IMR-90 (cell line): Measurements from ENCODE around the gene RHBDF1. TPM values are rescaled to one million over a fixed set of nuclear protein-coding genes. Genes with fewer than 3 reads are reported as not detected.

Experiments used
- ATAC-seq: fragments of 200-7000 bp; cut with Tn5 transposase; 2 replicates; pipeline ENCODE4 v1.9.1; 2020; ENCODE audit warnings: low read depth, mild to moderate bottlenecking, moderate library complexity
- BruUV-seq: library from RNA; stranded (reverse); fragments of 400-500 nt; replicated peaks from 2 replicates; lab custom pipeline; 2021; lab: Mats Ljungman, UMichigan
- CTCF ChIA-PET: fragments of 300-600 bp; formaldehyde crosslinking; extraction: SDS; loops from one replicate; lab custom pipeline; 2021; ENCODE audit warnings: antibody characterized with exemption; lab: Yijun Ruan, JAX
- POLR2A ChIA-PET: fragments of 300-600 bp; sonication (Branson Sonifier 250); formaldehyde crosslinking; loops from one replicate; lab custom pipeline; 2022; ENCODE audit warnings: antibody characterized with exemption; ENCODE audit not compliant: unreplicated experiment; lab: Charles Lee
- DNase-seq: peaks from one replicate; pipeline ENCODE4 v3.0.0; 2013
- H2AFZ ChIP-seq: replicated peaks from 2 replicates; pipeline ENCODE3; 2013; ENCODE audit warnings: low read length, mild to moderate bottlenecking; ENCODE audit not compliant: poor library complexity
- H2AK5ac ChIP-seq: 2 replicates; pipeline ENCODE4 v1.6.1; 2013; ENCODE audit warnings: low read depth, low read length, inconsistent platforms
- H2AK9ac ChIP-seq: replicated peaks from 2 replicates; pipeline ENCODE3; 2013; ENCODE audit warnings: mild to moderate bottlenecking, low read depth, low read length, moderate library complexity; ENCODE audit not compliant: poor library complexity
- H2BK120ac ChIP-seq: 2 replicates; pipeline ENCODE4 v1.6.1; 2013; ENCODE audit warnings: low read depth, low read length, inconsistent platforms
- H2BK15ac ChIP-seq: 3 replicates; pipeline ENCODE4 v1.6.1; 2013; ENCODE audit warnings: low read depth, low read length, inconsistent platforms
- H2BK20ac ChIP-seq: 2 replicates; pipeline ENCODE4 v1.6.1; 2013; ENCODE audit warnings: low read depth, mild to moderate bottlenecking, inconsistent platforms, low read length, moderate library complexity
- H2BK5ac ChIP-seq: 2 replicates; pipeline ENCODE4 v1.6.1; 2013; ENCODE audit warnings: mild to moderate bottlenecking, low read depth, low read length, inconsistent platforms; ENCODE audit not compliant: poor library complexity, severe bottlenecking
- H3K14ac ChIP-seq: replicated peaks from 2 replicates; pipeline ENCODE4 v1.6.1; 2013; ENCODE audit warnings: low read depth, low read length, inconsistent platforms
- H3K18ac ChIP-seq: 2 replicates; pipeline ENCODE4 v1.6.1; 2013; ENCODE audit warnings: low read depth, low read length, control low read depth
- H3K23ac ChIP-seq: 2 replicates; pipeline ENCODE4 v1.6.1; 2013; ENCODE audit warnings: low read depth, low read length, inconsistent platforms
- H3K27ac ChIP-seq: 2 replicates; pipeline ENCODE4 v1.5.1; 2013; ENCODE audit warnings: mild to moderate bottlenecking, control low read depth, low read length; ENCODE audit not compliant: insufficient read depth
- H3K27me3 ChIP-seq: 2 replicates; pipeline ENCODE4 v1.6.1; 2013; ENCODE audit warnings: low read length; ENCODE audit not compliant: control insufficient read depth, insufficient read depth
- H3K36me3 ChIP-seq: 2 replicates; pipeline ENCODE4 v1.6.1; 2013; ENCODE audit warnings: low read length, mixed read lengths; ENCODE audit not compliant: control insufficient read depth, insufficient read depth
- H3K4ac ChIP-seq: 2 replicates; pipeline ENCODE4 v1.6.1; 2013; ENCODE audit warnings: low read depth, low read length, inconsistent platforms
- H3K4me1 ChIP-seq: 2 replicates; pipeline ENCODE4 v1.6.1; 2013; ENCODE audit warnings: low read length, mixed read lengths; ENCODE audit not compliant: control insufficient read depth, insufficient read depth
- H3K4me2 ChIP-seq: 2 replicates; pipeline ENCODE4 v1.6.1; 2013; ENCODE audit warnings: low read depth, mild to moderate bottlenecking, control low read depth, low read length, moderate library complexity
- H3K4me3 ChIP-seq: 2 replicates; pipeline ENCODE4 v1.5.1; 2013; ENCODE audit warnings: low read depth, mild to moderate bottlenecking, control low read depth, low read length, moderate library complexity; ENCODE audit not compliant: insufficient read depth
- H3K56ac ChIP-seq: 2 replicates; pipeline ENCODE4 v1.6.1; 2013; ENCODE audit warnings: low read length, inconsistent platforms; ENCODE audit not compliant: insufficient read depth; ENCODE audit errors: extremely low read depth
- H3K79me1 ChIP-seq, 2 experiments: 2 replicates each; pipeline ENCODE4 v1.6.1; 2013; ENCODE audit warnings: low read length in 2 of 2, inconsistent platforms in 1 of 2, low read depth in 1 of 2
- H3K9ac ChIP-seq: 2 replicates; pipeline ENCODE4 v1.6.1; 2013; ENCODE audit warnings: low read depth, low read length, control low read depth
- H3K9me1 ChIP-seq: 2 replicates; pipeline ENCODE4 v1.6.1; 2013; ENCODE audit warnings: low read length, inconsistent platforms; ENCODE audit not compliant: insufficient read depth
- H3K9me3 ChIP-seq: 2 replicates; pipeline ENCODE4 v1.6.1; 2013; ENCODE audit warnings: low read length; ENCODE audit not compliant: control insufficient read depth, insufficient read depth
- H4K20me1 ChIP-seq: 2 replicates; pipeline ENCODE4 v1.6.1; 2013; ENCODE audit warnings: low read length, inconsistent platforms; ENCODE audit not compliant: insufficient read depth
- H4K5ac ChIP-seq: 2 replicates; pipeline ENCODE4 v1.6.1; 2013; ENCODE audit warnings: mild to moderate bottlenecking, low read depth, low read length, control low read depth
- H4K8ac ChIP-seq, 2 experiments: 2 replicates each; pipeline ENCODE4 v1.6.1; 2013; ENCODE audit warnings: low read depth in 2 of 2, low read length in 2 of 2, control low read depth in 1 of 2, inconsistent platforms in 1 of 2
- H4K91ac ChIP-seq: 2 replicates; pipeline ENCODE4 v1.6.1; 2013; ENCODE audit warnings: low read depth, low read length, inconsistent platforms; ENCODE audit not compliant: insufficient read depth
- BHLHE40 ChIP-seq: fragments of 150-350 bp; IDR thresholded peaks from 2 replicates; pipeline ENCODE4 v1.6.1; 2016; ENCODE audit warnings: mild to moderate bottlenecking, low read depth, low read length
- CEBPB ChIP-seq: IDR thresholded peaks from 2 replicates; pipeline ENCODE4 v1.6.1; 2012; ENCODE audit warnings: low read depth, low read length, improper control_type of control experiment
- CHD1 ChIP-seq: IDR thresholded peaks from 2 replicates; pipeline ENCODE4 v1.6.1; 2012; ENCODE audit warnings: low read depth, low read length, improper control_type of control experiment
- FOS ChIP-seq: fragments of 150-350 bp; IDR thresholded peaks from 2 replicates; pipeline ENCODE4 v1.6.1; 2016; ENCODE audit warnings: low read depth, low read length
- MAFK ChIP-seq: IDR thresholded peaks from 2 replicates; pipeline ENCODE4 v1.6.1; 2012; ENCODE audit warnings: low read depth, low read length, improper control_type of control experiment
- MXI1 ChIP-seq: IDR thresholded peaks from 2 replicates; pipeline ENCODE4 v1.6.1; 2012; ENCODE audit warnings: low read depth, mild to moderate bottlenecking, low read length, moderate library complexity, borderline replicate concordance
- NFE2L2 ChIP-seq: fragments of 150-350 bp; IDR thresholded peaks from 2 replicates; pipeline ENCODE4 v1.6.1; 2016; ENCODE audit warnings: low read depth, mild to moderate bottlenecking, low read length
- POLR2A ChIP-seq: IDR thresholded peaks from 2 replicates; pipeline ENCODE4 v1.6.1; 2012; ENCODE audit warnings: mild to moderate bottlenecking, low read depth, low read length
- RCOR1 ChIP-seq: IDR thresholded peaks from 2 replicates; pipeline ENCODE4 v1.6.1; 2012; ENCODE audit warnings: mild to moderate bottlenecking, low read length, improper control_type of control experiment; ENCODE audit not compliant: insufficient replicate concordance
- RFX5 ChIP-seq: IDR thresholded peaks from 2 replicates; pipeline ENCODE4 v1.8.0; 2012; ENCODE audit warnings: low read depth, mild to moderate bottlenecking, low read length, moderate library complexity
- SMC3 ChIP-seq: fragments of 150-350 bp; IDR thresholded peaks from 2 replicates; pipeline ENCODE4 v1.6.1; 2016; ENCODE audit warnings: low read depth, mild to moderate bottlenecking, antibody characterized with exemption, low read length, moderate library complexity
- WGBS, 2 experiments: methylation state at CpG; one replicate each; pipeline versions ENCODE4 v1.1.5 to v1.1.7; 2013; ENCODE audit warnings: missing lambda C conversion rate in 2 of 2; ENCODE audit not compliant: insufficient read length in 1 of 2; ENCODE audit errors: extremely low coverage in 2 of 2; 5-methylcytosine and 5-hydroxymethylcytosine counted together
- dilution Hi-C: fragments of 300-500 bp; cut with HindIII; formaldehyde crosslinking; loops from one replicate; pipeline ENCODE4 v1.14.3; 2018; ENCODE audit warnings: low sequenced_read_pairs; ENCODE audit not compliant: unreplicated experiment
- in situ Hi-C: fragments of 300-500 bp; cut with MboI; formaldehyde crosslinking; loops from 3 replicates; pipeline ENCODE4 v1.14.3; 2019; ENCODE audit warnings: low sequenced_read_pairs, inconsistent platforms, mixed read lengths
- intact Hi-C: fragments of 100-400 bp; cut with micrococcal nuclease; formaldehyde crosslinking; loops from 2 replicates; pipeline ENCODE4 v1.10.0; 2022
- polyA plus RNA-seq, 3 experiments: library from polyadenylated mRNA; depleted of rRNA; stranded (reverse); fragments of >200 nt; gene quantifications; 2 replicates each; pipeline ENCODE4 v1.2.3, GENCODE V29; 2012; ENCODE audit warnings: low replicate concordance in 1 of 3
- total RNA-seq: library from RNA; depleted of rRNA; stranded (reverse); fragments of >200 nt; gene quantifications from 2 replicates; pipeline ENCODE4 v1.2.3, GENCODE V29; 2012
- TF ChIP-seq, protein P1 (sequence below): conservative IDR thresholded peaks from 2 replicates; pipeline ENCODE4 v1.5.1; 2012; ENCODE audit warnings: mild to moderate bottlenecking, low read depth, low read length, improper control_type of control experiment
- TF ChIP-seq, protein P2 (sequence below): fragments of 150-350 bp; IDR thresholded peaks from 2 replicates; pipeline ENCODE4 v1.6.1; 2016; ENCODE audit warnings: low read depth, mild to moderate bottlenecking, low read length, moderate library complexity, borderline replicate concordance

The RHBDF1 gene
- total and polyA plus RNA-seq, 2 of the 4 experiments (the other 2 are of a cell fraction), result 13.8 to 86.6 TPM

DNA sequence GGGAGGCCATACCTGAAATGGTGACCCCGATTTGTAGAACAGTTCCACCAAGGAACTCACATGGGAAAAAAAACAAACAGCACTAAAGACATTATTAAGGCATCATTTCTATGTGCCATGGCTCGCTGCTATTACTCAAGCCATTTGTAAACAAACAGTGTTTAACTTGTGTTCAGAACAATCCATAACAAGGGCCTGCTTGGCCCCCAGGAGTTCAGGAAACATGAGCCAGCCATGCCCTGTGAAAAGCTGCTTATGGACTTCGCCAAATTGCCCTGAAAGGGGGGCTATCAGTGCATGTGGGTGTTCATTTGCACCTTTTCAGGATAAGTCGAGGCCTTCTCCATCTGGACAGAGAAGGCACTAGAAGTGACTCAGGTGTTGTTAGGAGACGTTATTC, 27.0 kb downstream of the RHBDF1 start:
- Histone ChIP-seq H3K79me1 (peaks cover 10 to 14% of the 10 kb centered on the region in 2 experiments; a peak in 3 of 4 replicates), H2AFZ (no peak overlapping the region), H2AK9ac (no peak overlapping the region), H3K9ac (no peak overlapping the region), H3K9me1 (peaks cover 4% of the 10 kb centered on the region; the same call in 1 of the 2 replicates), H3K4me3 (no peak overlapping the region), H4K5ac (no peak overlapping the region), H2BK15ac (no peak overlapping the region), H3K18ac (no peak overlapping the region), H2BK5ac (no peak overlapping the region), H2BK120ac (no peak overlapping the region), H3K9me3 (no peaks in the 10 kb centered on the region), H3K23ac (no peak overlapping the region), H3K4me2 (no peak overlapping the region), H3K14ac (no peak overlapping the region), H3K4me1 (peaks cover 5% of the 10 kb centered on the region; the same call in 1 of the 2 replicates), H4K8ac (no peak overlapping the region), H3K56ac (no peak overlapping the region), H3K36me3 (peaks cover 16% of the 10 kb centered on the region), H4K20me1 (peaks cover 3% of the 10 kb centered on the region; the same call in 1 of the 2 replicates), H4K91ac (no peak overlapping the region), H2AK5ac (no peak overlapping the region), H3K4ac (no peak overlapping the region), H3K27me3 (no peaks in the 10 kb centered on the region), H3K27ac (no peak overlapping the region), H2BK20ac (no peak overlapping the region)
- CTCF ChIA-PET, result interaction anchor here (0.6 kb wide), 1 partner anchor 8 kb away, joined by 3 read pairs; the partner anchor contains the start of genes POLR3K and SNRNP25
- TF ChIP-seq, protein P1, sequence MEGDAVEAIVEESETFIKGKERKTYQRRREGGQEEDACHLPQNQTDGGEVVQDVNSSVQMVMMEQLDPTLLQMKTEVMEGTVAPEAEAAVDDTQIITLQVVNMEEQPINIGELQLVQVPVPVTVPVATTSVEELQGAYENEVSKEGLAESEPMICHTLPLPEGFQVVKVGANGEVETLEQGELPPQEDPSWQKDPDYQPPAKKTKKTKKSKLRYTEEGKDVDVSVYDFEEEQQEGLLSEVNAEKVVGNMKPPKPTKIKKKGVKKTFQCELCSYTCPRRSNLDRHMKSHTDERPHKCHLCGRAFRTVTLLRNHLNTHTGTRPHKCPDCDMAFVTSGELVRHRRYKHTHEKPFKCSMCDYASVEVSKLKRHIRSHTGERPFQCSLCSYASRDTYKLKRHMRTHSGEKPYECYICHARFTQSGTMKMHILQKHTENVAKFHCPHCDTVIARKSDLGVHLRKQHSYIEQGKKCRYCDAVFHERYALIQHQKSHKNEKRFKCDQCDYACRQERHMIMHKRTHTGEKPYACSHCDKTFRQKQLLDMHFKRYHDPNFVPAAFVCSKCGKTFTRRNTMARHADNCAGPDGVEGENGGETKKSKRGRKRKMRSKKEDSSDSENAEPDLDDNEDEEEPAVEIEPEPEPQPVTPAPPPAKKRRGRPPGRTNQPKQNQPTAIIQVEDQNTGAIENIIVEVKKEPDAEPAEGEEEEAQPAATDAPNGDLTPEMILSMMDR, result no peak
- TF ChIP-seq RCOR1 (no peak), FOS (no peak), MAFK (no peak), CEBPB (no peak), RFX5 (no peak), CHD1 (no peak), BHLHE40 (no peak), MXI1 (no peak), POLR2A (no peak), SMC3 (no peak), NFE2L2 (no peak)
- TF ChIP-seq, protein P2, sequence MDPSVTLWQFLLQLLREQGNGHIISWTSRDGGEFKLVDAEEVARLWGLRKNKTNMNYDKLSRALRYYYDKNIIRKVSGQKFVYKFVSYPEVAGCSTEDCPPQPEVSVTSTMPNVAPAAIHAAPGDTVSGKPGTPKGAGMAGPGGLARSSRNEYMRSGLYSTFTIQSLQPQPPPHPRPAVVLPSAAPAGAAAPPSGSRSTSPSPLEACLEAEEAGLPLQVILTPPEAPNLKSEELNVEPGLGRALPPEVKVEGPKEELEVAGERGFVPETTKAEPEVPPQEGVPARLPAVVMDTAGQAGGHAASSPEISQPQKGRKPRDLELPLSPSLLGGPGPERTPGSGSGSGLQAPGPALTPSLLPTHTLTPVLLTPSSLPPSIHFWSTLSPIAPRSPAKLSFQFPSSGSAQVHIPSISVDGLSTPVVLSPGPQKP, result no peak
- POLR2A ChIA-PET, result no interaction called here
- in situ Hi-C loops (no loop called here), dilution Hi-C loops (no loop called here), intact Hi-C loops (no loop called here)
- WGBS, 2 experiments, result 95% methylated on average over 3 of the region's 5 CpGs; no CpG with 5 or more reads in 1 of the 2 experiments
- no TSS peak for BruUV-seq
- DNase-seq (no peak), ATAC-seq (peak; percentile 32; the same call in 1 of the 2 replicates)
